ENCODE data around the gene MC1R.
A peak's percentile ranks its signal among the peaks of the same experiment; 100 is the strongest.
"Not testable (repeated sequence)": the region's sequence is repeated elsewhere in the genome, so short reads cannot be mapped to it uniquely, and the experiment has no call there.

The MC1R gene

DNA sequence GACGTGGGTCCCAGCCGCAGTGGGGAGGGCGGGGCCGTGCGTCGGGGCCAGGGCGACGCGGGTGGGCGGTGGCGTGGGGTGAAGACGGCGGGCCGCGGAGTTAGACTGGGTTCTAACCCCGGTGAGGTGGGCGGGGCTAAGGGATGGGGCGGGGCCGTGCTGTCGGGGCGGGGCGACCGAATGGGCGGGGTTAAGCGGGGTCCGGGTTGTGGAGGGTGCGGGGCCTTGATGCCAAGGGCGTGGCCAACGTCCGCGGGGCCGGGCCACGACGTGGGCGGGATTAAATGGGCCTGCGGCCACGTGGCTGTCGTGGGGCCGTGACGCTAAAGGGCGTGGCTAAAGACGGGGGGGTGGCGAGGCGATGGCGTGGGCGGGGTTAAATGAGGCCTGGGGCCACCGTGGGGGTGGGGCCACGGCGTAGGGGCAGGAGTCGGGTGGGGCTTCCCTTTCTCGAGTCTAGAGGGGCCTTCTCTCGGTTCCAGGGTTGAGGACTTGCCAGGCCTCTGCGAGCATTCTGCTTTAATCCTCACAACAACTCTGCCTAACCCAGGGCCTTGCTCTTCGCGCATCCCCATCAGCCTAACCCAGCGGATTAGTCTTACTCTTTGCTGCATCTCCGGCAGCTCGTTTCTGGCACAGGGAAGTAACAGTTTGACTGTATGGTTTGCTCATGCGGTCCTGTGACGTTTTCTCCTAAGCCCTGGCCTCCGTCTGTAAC, 44.5 kb upstream of the MC1R start:
- TF ChIP-seq, protein P1, sequence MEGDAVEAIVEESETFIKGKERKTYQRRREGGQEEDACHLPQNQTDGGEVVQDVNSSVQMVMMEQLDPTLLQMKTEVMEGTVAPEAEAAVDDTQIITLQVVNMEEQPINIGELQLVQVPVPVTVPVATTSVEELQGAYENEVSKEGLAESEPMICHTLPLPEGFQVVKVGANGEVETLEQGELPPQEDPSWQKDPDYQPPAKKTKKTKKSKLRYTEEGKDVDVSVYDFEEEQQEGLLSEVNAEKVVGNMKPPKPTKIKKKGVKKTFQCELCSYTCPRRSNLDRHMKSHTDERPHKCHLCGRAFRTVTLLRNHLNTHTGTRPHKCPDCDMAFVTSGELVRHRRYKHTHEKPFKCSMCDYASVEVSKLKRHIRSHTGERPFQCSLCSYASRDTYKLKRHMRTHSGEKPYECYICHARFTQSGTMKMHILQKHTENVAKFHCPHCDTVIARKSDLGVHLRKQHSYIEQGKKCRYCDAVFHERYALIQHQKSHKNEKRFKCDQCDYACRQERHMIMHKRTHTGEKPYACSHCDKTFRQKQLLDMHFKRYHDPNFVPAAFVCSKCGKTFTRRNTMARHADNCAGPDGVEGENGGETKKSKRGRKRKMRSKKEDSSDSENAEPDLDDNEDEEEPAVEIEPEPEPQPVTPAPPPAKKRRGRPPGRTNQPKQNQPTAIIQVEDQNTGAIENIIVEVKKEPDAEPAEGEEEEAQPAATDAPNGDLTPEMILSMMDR (IDR thresholded peaks at IDR 0.05; ENCODE audit: low read depth, low read length): no peak
- H3K4me3 ChIP-seq (ENCODE audit: low read depth, low read length): peak overlapping the region; percentile 79
- no peaks in the 10 kb centered on the region for H3K27me3 ChIP-seq
- DNase-seq: peak; percentile 97
- H3K36me3 ChIP-seq: peaks cover 27% of the 10 kb centered on the region
- peaks cover 2% of the 10 kb centered on the region; the same call in 1 of the 2 replicates for H3K9me3 ChIP-seq
- H3K4me1 ChIP-seq: peaks cover 6% of the 10 kb centered on the region

DNA sequence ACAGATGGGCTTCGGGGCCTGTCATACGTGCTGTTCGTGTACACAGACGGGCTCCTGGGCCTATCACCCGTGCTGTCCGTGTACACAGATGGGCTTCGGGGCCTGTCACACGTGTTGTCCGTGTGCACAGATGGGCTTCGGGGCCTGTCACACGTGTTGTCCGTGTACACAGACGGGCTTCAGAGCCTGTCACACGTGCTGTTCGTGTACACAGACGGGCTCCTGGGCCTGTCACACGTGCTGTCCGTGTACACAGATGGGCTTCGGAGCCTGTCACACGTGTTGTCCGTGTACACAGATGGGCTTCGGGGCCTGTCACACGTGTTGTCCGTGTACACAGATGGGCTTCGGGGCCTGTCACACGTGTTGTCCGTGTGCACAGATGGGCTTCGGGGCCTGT, 39.5 kb upstream of the MC1R start:
- H3K27me3 ChIP-seq; H3K4me3 ChIP-seq (ENCODE audit: low read depth, low read length); H3K9me3 ChIP-seq; H3K4me1 ChIP-seq; DNase-seq: not testable (repeated sequence)
- peaks cover 71% of the 10 kb centered on the region for H3K36me3 ChIP-seq

DNA sequence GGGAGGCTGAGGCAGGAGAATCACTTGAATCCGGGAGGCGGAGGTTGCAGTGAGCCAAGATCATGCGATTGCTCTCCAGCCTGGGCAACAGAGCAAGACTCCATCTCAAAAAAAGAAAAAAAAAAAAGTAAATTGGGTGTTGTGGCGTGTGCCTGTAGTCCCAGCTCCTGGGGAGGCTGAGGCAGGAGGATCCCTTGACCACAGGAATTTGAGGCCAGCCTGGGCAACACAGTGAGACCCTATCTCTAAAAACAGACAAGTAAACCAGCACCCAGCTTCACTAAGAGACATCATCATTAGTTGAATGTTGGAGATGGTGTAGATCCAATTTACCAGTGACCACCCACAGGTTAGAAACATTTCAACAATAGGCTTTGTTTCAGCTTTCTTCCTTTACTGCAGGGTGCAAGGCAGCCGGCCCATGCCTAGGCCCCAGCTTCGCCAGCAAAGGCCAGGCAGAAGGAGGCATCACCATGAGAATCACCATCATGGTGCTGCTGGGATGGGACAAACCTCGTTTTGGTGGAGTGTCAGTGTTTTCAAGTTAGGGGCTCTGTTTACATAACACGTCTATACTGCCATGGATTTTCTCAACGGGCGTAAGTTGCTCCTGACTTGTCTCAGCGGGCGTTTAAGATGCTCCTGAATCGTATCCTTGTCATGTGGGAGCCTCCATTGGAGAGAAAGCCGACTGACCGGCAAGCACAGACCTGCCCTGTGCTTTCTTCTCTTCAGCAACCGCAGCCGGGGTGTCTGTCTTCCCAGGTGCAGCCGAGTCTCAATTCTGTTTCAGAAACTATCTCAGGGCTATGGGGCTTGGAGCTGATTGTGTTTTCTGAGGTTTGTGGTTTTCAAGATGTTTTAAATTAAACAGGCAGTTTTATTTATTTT, 37.9 kb upstream of the MC1R start:
- Histone ChIP-seq H3K4me1 (no peaks in the 10 kb centered on the region), H3K4me3 (ENCODE audit: low read depth, low read length) (no peak overlapping the region), H3K36me3 (peaks cover 73% of the 10 kb centered on the region), H3K9me3 (no peaks in the 10 kb centered on the region), H3K27me3 (no peaks in the 10 kb centered on the region)
- TF ChIP-seq, protein P1 (IDR thresholded peaks at IDR 0.05; ENCODE audit: low read depth, low read length): no peak
- no peak for DNase-seq

DNA sequence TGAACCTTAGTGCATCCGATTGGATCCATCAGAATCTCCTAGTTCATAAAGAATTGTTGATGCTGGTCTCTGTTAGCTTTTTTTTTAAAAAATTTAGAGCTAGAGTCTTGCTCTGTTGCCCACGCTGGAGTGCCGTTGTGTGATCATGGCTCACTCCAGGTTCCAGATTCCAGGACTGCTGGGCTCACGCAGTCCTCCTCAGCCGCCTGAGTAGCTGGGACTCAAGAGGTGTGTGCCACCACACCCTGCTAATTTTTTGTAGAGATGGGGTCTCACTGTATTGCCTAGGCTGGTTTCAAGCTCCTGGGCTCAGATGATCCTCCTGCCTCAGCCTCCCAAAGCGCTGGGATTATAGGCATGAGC, 37.3 kb upstream of the MC1R start:
- no peaks in the 10 kb centered on the region for H3K4me1 ChIP-seq
- DNase-seq: no peak
- TF ChIP-seq, protein P1 (IDR thresholded peaks at IDR 0.05; ENCODE audit: low read depth, low read length): no peak
- H3K4me3 ChIP-seq (ENCODE audit: low read depth, low read length): no peak overlapping the region
- H3K36me3 ChIP-seq: peaks cover 74% of the 10 kb centered on the region
- no peaks in the 10 kb centered on the region for H3K27me3 ChIP-seq
- H3K9me3 ChIP-seq: no peaks in the 10 kb centered on the region

DNA sequence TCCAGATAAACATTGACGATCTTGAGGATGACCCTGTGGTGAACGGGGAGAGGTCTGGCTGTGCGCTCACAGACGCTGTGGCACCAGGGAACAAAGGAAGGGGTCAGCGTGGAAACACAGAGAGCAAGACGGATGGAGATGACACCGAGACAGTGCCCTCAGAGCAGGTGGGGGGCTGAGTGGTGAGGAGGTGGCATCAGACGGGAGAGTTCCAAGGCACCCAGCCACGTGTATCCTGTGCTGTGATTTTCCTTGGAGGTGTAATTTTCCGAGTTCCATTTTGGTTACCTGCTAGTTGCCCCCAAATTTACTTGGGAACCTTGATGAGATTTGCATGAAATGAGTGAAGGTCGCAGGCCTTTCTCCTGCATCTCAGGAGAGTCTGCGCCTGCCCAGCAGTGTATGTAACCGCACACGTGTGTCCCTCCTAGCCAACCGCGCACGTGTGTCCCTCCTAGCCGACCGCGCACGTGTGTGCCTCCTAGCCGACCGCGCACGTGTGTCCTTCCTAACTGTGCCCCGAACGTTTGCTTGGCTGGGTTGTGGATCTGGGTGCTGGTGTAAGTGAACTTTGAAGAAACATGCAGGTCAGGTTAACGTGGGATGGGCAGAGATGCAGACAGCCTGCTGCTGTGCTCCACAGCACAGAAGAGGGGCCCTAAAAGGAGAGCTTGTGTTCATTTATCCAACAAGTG, 35.2 kb upstream of the MC1R start:
- no peak overlapping the region for H3K4me3 ChIP-seq (ENCODE audit: low read depth, low read length)
- H3K4me1 ChIP-seq: no peaks in the 10 kb centered on the region
- TF ChIP-seq, protein P1 (IDR thresholded peaks at IDR 0.05; ENCODE audit: low read depth, low read length): no peak
- H3K9me3 ChIP-seq: no peaks in the 10 kb centered on the region
- peaks cover 83% of the 10 kb centered on the region for H3K36me3 ChIP-seq
- no peaks in the 10 kb centered on the region for H3K27me3 ChIP-seq
- no peak for DNase-seq

DNA sequence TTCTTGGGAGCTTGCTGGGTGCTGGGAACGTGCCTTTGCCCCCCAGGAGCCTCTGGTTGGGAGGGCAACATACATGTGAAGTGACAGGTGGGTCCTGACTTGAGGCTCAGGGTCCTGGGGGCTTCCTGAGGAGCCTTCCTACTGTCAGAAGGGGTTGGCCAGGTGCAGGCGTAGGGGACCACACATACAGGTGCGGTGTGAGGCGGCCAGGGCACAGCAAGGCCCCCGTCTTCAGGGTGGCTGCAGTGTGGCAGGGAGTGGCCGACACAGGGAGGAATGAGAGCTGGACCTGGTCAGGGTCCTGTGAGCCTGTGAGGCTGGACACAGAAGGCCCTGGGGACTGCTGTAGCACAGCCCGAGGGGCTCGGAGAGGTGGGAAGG, 34.6 kb upstream of the MC1R start:
- H3K36me3 ChIP-seq: peaks cover 79% of the 10 kb centered on the region
- no peak overlapping the region for H3K4me3 ChIP-seq (ENCODE audit: low read depth, low read length)
- H3K27me3 ChIP-seq: no peaks in the 10 kb centered on the region
- H3K9me3 ChIP-seq: no peaks in the 10 kb centered on the region
- H3K4me1 ChIP-seq: no peaks in the 10 kb centered on the region
- no peak for DNase-seq
- TF ChIP-seq, protein P1 (IDR thresholded peaks at IDR 0.05; ENCODE audit: low read depth, low read length): no peak

Measured in BE2C (cell line).